WTC11 (cell line): ENCODE results near the gene PSMD14.

Experiments used
- AR ChIP-seq: fragments of 250-450 bp; sonication (Bioruptor Pico); IDR thresholded peaks from 2 replicates; pipeline ENCODE4 v1.9.0; 2021; ENCODE audit warnings: mild to moderate bottlenecking
- ATF3 ChIP-seq: sonication (generic); formaldehyde crosslinking; conservative IDR thresholded peaks from 2 replicates; pipeline ENCODE4 v1.8.1; 2022; ENCODE audit warnings: mild to moderate bottlenecking, missing genetic modification reagents
- CREB1 ChIP-seq: sonication (generic); formaldehyde crosslinking; IDR thresholded peaks from 2 replicates; pipeline ENCODE4 v1.8.0; 2023; ENCODE audit warnings: mild to moderate bottlenecking, missing genetic modification reagents
- CREM ChIP-seq: sonication (generic); formaldehyde crosslinking; IDR thresholded peaks from 2 replicates; pipeline ENCODE4 v1.8.1; 2022; ENCODE audit warnings: mild to moderate bottlenecking, missing genetic modification reagents, moderate library complexity
- CTCF ChIP-seq: fragments of 200-600 bp; IDR thresholded peaks from 2 replicates; pipeline ENCODE4 v1.8.0; 2022; ENCODE audit warnings: antibody characterized with exemption
- HMGXB4 ChIP-seq: sonication (generic); formaldehyde crosslinking; IDR thresholded peaks from 2 replicates; pipeline ENCODE4 v1.8.1; 2023; ENCODE audit warnings: mild to moderate bottlenecking, moderate library complexity, missing genetic modification reagents
- IRF2 ChIP-seq: sonication (generic); formaldehyde crosslinking; IDR thresholded peaks from 2 replicates; pipeline ENCODE4 v1.8.0; 2022; ENCODE audit warnings: low read depth, missing genetic modification reagents, borderline replicate concordance
- MLX ChIP-seq: sonication (generic); formaldehyde crosslinking; IDR thresholded peaks from 2 replicates; pipeline ENCODE4 v1.8.1; 2023; ENCODE audit warnings: mild to moderate bottlenecking, missing genetic modification reagents, moderate library complexity
- NR3C1 ChIP-seq: sonication (generic); formaldehyde crosslinking; conservative IDR thresholded peaks from 2 replicates; pipeline ENCODE4 v1.8.1; 2023; ENCODE audit warnings: low read depth, mild to moderate bottlenecking, missing genetic modification reagents
- PREB ChIP-seq: sonication (generic); formaldehyde crosslinking; IDR thresholded peaks from 2 replicates; pipeline ENCODE4 v1.8.1; 2022; ENCODE audit warnings: mild to moderate bottlenecking, missing genetic modification reagents, moderate library complexity, borderline replicate concordance
- TEAD4 ChIP-seq: sonication (generic); formaldehyde crosslinking; IDR thresholded peaks from 2 replicates; pipeline ENCODE4 v1.8.0; 2022; ENCODE audit warnings: mild to moderate bottlenecking, missing genetic modification reagents
- ZNF138 ChIP-seq: sonication (generic); formaldehyde crosslinking; conservative IDR thresholded peaks from 2 replicates; pipeline ENCODE4 v1.8.1; 2022; ENCODE audit warnings: mild to moderate bottlenecking, moderate library complexity, missing genetic modification reagents
- ZNF263 ChIP-seq: sonication (generic); formaldehyde crosslinking; IDR thresholded peaks from 2 replicates; pipeline ENCODE4 v1.8.1; 2022; ENCODE audit warnings: low read depth, mild to moderate bottlenecking, moderate library complexity, missing genetic modification reagents
- ZNF512 ChIP-seq: sonication (generic); formaldehyde crosslinking; IDR thresholded peaks from 2 replicates; pipeline ENCODE4 v1.8.1; 2022; ENCODE audit warnings: missing genetic modification reagents, borderline replicate concordance

- TF ChIP-seq HMGXB4 (CRISPR knock-in tag) (no peak), CTCF (no peak), CREM (CRISPR knock-in tag) (no peak), PREB (CRISPR knock-in tag) (no peak), ZNF263 (CRISPR knock-in tag) (no peak), ZNF512 (CRISPR knock-in tag) (no peak), IRF2 (CRISPR knock-in tag) (no peak), AR (CRISPR knock-in tag) (no peak), NR3C1 (no peak), CREB1 (CRISPR knock-in tag) (no peak), ZNF138 (CRISPR knock-in tag) (no peak), MLX (no peak), ATF3 (CRISPR knock-in tag) (no peak), TEAD4 (CRISPR knock-in tag) (no peak)
Observed at GRCh38 chr2:161424891-161425727, 116.9 kb downstream of the PSMD14 start.
